Body of pancreas (tissue), 4 donors: Measurements from ENCODE around the gene CDH2. TPM values are rescaled to one million over a fixed set of nuclear protein-coding genes. Genes with fewer than 3 reads are reported as not detected.

Experiments used
- ATAC-seq: fragments of 150-250 bp; one replicate; pipeline ENCODE4 v1.9.1; 2016
- DNase-seq, 4 donors: peaks; one replicate each; pipeline ENCODE4 v3.0.0-alpha.2; 2019
- H3K27ac ChIP-seq, 4 donors: fragments of 200-600 bp; sonication (generic); 1 replicate in 3 of 4; 2 replicates in 1 of 4; pipeline versions ENCODE4 v1.5.1 to v1.6.1; 2016 to 2019; ENCODE audit warnings: mild to moderate bottlenecking in 1 of 4, mixed read lengths in 1 of 4, moderate library complexity in 1 of 4
- H3K27me3 ChIP-seq, 2 donors: fragments of 200-600 bp; sonication (generic); one replicate each; pipeline ENCODE4 v1.6.0; 2016; ENCODE audit warnings: mild to moderate bottlenecking in 1 of 2
- H3K36me3 ChIP-seq, 2 donors: fragments of 200-600 bp; sonication (generic); replicated peaks in 1 of 2; 2 replicates each; pipeline ENCODE4 v1.5.1; 2016; ENCODE audit warnings: low read depth in 2 of 2; ENCODE audit not compliant: insufficient read depth in 1 of 2
- H3K4me1 ChIP-seq: fragments of 200-600 bp; sonication (generic); one replicate; pipeline ENCODE4 v1.6.0; 2016
- H3K4me3 ChIP-seq, 2 donors: fragments of 200-600 bp; sonication (generic); 1 replicate in 1 of 2; 2 replicates in 1 of 2; pipeline ENCODE4 v1.5.1; 2016 to 2019
- H3K9me3 ChIP-seq, 3 donors: fragments of 200-600 bp; sonication (generic); 1 replicate in 2 of 3; 2 replicates in 1 of 3; pipeline ENCODE4 v1.5.1; 2016
- CTCF ChIP-seq, 7 experiments: fragments of 450-650 bp in 4 of 7; fragments of 200-600 bp in 3 of 7; sonication (generic) in 3 of 7; IDR thresholded peaks; one replicate each; pipeline ENCODE4 v1.5.1; 2016 to 2019; ENCODE audit warnings: antibody characterized with exemption in 7 of 7
- POLR2A ChIP-seq, 3 donors: fragments of 450-650 bp; IDR thresholded peaks; one replicate each; pipeline ENCODE4 v1.6.1; 2016; ENCODE audit warnings: antibody characterized with exemption in 3 of 3, mild to moderate bottlenecking in 2 of 3
- WGBS, 2 donors: methylation state at CpG; one replicate each; pipeline ENCODE4 v1.1.5; 2017; 5-methylcytosine and 5-hydroxymethylcytosine counted together
- intact Hi-C: fragments of 100-400 bp; cut with DNase I; formaldehyde crosslinking; loops from one replicate; pipeline ENCODE4 v1.15.1; 2023
- total RNA-seq, 2 donors: library from RNA; depleted of rRNA; stranded (reverse); fragments of >200 nt; gene quantifications; one replicate each; pipeline ENCODE4 v1.1.0, GENCODE V29; 2016

CDH2 gene
- total RNA-seq, 2 donors from 2014 or later = 0.33 to 0.78 TPM

GRCh38 chr18:28007841-28008240, 169.1 kb downstream of the CDH2 start:
- DNase-seq (no peak), ATAC-seq (no peak)
- Histone ChIP-seq H3K27me3 (no peaks in the 10 kb centered on the region), H3K36me3 (no peaks in the 10 kb centered on the region), H3K4me3 (no peak overlapping the region), H3K4me1 (no peaks in the 10 kb centered on the region), H3K27ac (no peak overlapping the region), H3K9me3 (no peaks in the 10 kb centered on the region)
- no peak for TF ChIP-seq POLR2A (IDR thresholded peaks at IDR 0.05)
- no peak for TF ChIP-seq CTCF (IDR thresholded peaks at IDR 0.05)
- intact Hi-C loops = no loop called here
- WGBS, 2 donors = 68 to 69% methylated on average over 5 of the region's 5 CpGs

GRCh38 chr18:28005164-28005563, 171.8 kb downstream of the CDH2 start:
- TF ChIP-seq CTCF (IDR thresholded peaks at IDR 0.05) = no peak
- TF ChIP-seq POLR2A (IDR thresholded peaks at IDR 0.05) = no peak
- Histone ChIP-seq H3K4me1 (no peaks in the 10 kb centered on the region), H3K27me3 (no peaks in the 10 kb centered on the region), H3K9me3 (no peaks in the 10 kb centered on the region), H3K4me3 (no peak overlapping the region), H3K36me3 (no peaks in the 10 kb centered on the region), H3K27ac (no peak overlapping the region)
- no peak for ATAC-seq
- intact Hi-C loops = no loop called here
- 61 to 69% methylated on average over 7 of the region's 7 CpGs for WGBS, 2 donors
- DNase-seq = no peak

- DNase-seq (no peak), ATAC-seq (no peak)
- H3K4me3 ChIP-seq = no peak overlapping the region
- no peak for TF ChIP-seq CTCF (IDR thresholded peaks at IDR 0.05)
- no peak for TF ChIP-seq POLR2A (IDR thresholded peaks at IDR 0.05)
- no peaks in the 10 kb centered on the region for H3K27me3 ChIP-seq
- intact Hi-C loops = no loop called here
- no peaks in the 10 kb centered on the region for H3K36me3 ChIP-seq
- no peaks in the 10 kb centered on the region for H3K4me1 ChIP-seq
- no peaks in the 10 kb centered on the region for H3K9me3 ChIP-seq
- 61 to 76% methylated on average over 1 of the region's 1 CpG for WGBS, 2 donors
- no peak overlapping the region for H3K27ac ChIP-seq
Observed at GRCh38 chr18:28004606-28005005, 172.3 kb downstream of the CDH2 start.

- no peak for ATAC-seq
- Histone ChIP-seq H3K4me3 (no peak overlapping the region), H3K4me1 (no peaks in the 10 kb centered on the region), H3K27me3 (no peaks in the 10 kb centered on the region), H3K9me3 (no peaks in the 10 kb centered on the region), H3K27ac (no peak overlapping the region), H3K36me3 (no peaks in the 10 kb centered on the region)
- 73 to 74% methylated on average over 5 of the region's 5 CpGs for WGBS, 2 donors
- DNase-seq = no peak
- no peak for TF ChIP-seq CTCF (IDR thresholded peaks at IDR 0.05)
- no peak for TF ChIP-seq POLR2A (IDR thresholded peaks at IDR 0.05)
- intact Hi-C loops = no loop called here
Observed at GRCh38 chr18:28003451-28003850, 173.5 kb downstream of the CDH2 start.

GRCh38 chr18:28002841-28003240, 174.1 kb downstream of the CDH2 start:
- TF ChIP-seq POLR2A (IDR thresholded peaks at IDR 0.05) (no peak), CTCF (IDR thresholded peaks at IDR 0.05) (no peak)
- intact Hi-C loops = no loop called here
- ATAC-seq = no peak
- no peak for DNase-seq
- Histone ChIP-seq H3K9me3 (no peaks in the 10 kb centered on the region), H3K27me3 (no peaks in the 10 kb centered on the region), H3K27ac (no peak overlapping the region), H3K4me1 (no peaks in the 10 kb centered on the region), H3K4me3 (no peak overlapping the region), H3K36me3 (no peaks in the 10 kb centered on the region)
- WGBS, 2 donors = 51 to 57% methylated on average over 5 of the region's 5 CpGs
